ENCODE results near the gene OSM. TPM values are rescaled to one million over a fixed set of nuclear protein-coding genes. Genes with fewer than 3 reads are reported as not detected.

OSM gene
- total RNA-seq, 1 donor from 2014 or later: not detected

DNA sequence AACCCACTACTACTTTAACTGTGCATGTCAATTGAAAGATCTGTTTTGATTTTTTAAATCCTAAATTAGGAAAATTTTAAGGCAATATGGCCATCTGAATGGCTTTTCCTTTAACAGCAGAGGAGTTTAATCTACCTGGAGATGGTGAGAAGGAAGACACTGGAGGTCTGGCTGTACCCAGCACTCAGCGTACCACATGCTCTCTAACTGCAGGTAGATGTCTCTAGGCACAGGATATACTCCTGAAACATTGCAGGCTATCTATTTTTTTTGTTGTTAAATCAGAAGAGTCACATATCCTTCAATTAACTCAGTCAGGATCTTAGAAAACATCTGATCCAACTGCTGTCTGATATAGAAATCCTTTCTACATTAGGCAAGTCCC, 40.0 kb upstream of the OSM start:
- Mint-ChIP-seq H3K27ac (no peak overlapping the region), H3K4me1 (peaks cover 40% of the 10 kb centered on the region)

DNA sequence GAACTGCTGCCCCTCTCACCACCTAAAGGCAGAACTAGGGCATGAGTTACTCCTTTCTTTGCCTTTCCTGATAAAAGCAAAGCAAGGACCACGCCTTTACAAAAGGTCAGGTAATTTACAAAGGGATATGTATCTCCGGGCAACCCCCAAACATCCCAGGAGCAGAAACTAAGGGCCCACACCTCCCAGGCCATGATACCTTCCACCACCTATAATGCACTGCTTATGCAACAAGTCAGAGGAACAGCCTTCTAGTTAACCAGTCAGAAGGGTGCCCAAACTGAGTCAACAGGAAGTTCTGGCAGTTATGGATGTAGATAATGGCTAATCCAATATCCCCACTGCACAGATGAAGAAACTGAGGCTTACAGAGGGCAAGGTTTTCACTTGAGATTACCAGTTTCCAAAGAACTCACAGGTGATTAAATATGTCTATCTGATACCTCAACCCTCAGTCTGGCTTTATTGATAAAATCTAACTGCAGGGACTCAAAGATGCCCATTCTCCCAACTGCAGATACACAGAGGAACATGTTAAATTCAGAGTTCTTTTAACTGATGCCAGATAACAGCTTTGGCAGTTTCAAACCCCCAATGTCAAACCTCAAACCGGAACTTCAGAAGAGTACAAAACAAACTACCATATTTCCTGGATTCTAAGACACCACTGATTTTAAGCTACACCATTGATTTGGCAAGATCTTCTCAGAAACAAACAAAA, 39.4 kb upstream of the OSM start:
- Mint-ChIP-seq H3K9me3 (no peaks in the 10 kb centered on the region), H3K27ac (no peak overlapping the region), H3K27me3 (ENCODE audit: low read depth) (no peaks in the 10 kb centered on the region), H3K36me3 (no peaks in the 10 kb centered on the region), H3K4me1 (peaks cover 44% of the 10 kb centered on the region), H3K4me3 (no peak overlapping the region)
- no peak for TF ChIP-seq CTCF (IDR thresholded peaks at IDR 0.05; ENCODE audit: unreplicated experiment)
- no peak for DNase-seq (ENCODE audit: low spot score in 2 of 2, unreplicated experiment in 2 of 2)

More for the DNA sequence above, 40.0 kb upstream of the OSM start:
- DNase-seq (ENCODE audit: low spot score in 2 of 2, unreplicated experiment in 2 of 2): no peak
- Mint-ChIP-seq H3K36me3 (no peaks in the 10 kb centered on the region), H3K27me3 (ENCODE audit: low read depth) (no peaks in the 10 kb centered on the region), H3K9me3 (no peaks in the 10 kb centered on the region), H3K4me3 (no peak overlapping the region)
- no peak for TF ChIP-seq CTCF (IDR thresholded peaks at IDR 0.05; ENCODE audit: unreplicated experiment)

- H3K27ac Mint-ChIP-seq: peak overlapping the region; percentile 22
Measured at GRCh38 chr22:30305519-30305905, 38.9 kb upstream of the OSM start.

DNA sequence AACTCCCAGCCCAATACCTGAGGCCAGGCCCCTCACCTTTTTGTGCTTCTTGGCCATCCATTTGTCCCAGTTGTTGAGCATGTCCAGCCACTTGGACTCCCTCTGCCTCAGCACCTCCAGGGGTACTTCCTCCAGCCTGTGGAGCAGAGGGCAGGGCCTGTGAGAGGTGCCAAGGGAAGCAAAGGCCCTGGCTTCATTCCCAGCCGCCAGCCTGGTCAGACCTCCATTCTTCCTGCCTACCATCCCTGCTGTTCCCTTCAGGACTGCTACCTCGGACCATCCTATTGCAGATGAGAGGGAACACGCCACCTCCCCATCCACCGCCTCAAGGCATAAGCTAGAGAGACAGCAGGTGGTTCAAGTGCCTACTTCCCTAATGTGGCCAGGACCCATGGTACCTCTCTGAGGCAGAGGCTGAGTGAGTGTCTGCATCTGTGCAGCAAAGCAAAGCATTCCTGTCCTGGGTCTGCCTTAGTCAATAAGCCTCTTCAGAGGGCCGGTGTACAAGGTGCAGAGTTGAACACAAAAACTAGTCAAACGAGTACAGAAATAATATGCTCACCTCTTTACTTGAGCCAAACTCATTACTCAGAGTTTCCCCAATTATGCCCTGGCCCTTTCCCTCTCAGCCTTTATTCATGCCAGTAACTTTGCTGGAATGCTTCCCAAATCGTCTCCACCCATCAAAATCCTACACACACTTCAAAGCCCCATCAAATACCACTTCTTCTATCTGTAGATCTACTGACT, 38.0 kb upstream of the OSM start:
- Mint-ChIP-seq H3K4me1 (peaks cover 44% of the 10 kb centered on the region), H3K27ac (peak overlapping the region; percentile 32), H3K36me3 (no peaks in the 10 kb centered on the region), H3K9me3 (no peaks in the 10 kb centered on the region), H3K4me3 (no peak overlapping the region), H3K27me3 (ENCODE audit: low read depth) (no peaks in the 10 kb centered on the region)
- no peak for DNase-seq (ENCODE audit: low spot score in 2 of 2, unreplicated experiment in 2 of 2)
- TF ChIP-seq CTCF (IDR thresholded peaks at IDR 0.05; ENCODE audit: unreplicated experiment): no peak

More at GRCh38 chr22:30305519-30305905, 38.9 kb upstream of the OSM start:
- Mint-ChIP-seq H3K27me3 (ENCODE audit: low read depth) (no peaks in the 10 kb centered on the region), H3K4me3 (no peak overlapping the region), H3K36me3 (no peaks in the 10 kb centered on the region), H3K4me1 (peaks cover 44% of the 10 kb centered on the region), H3K9me3 (no peaks in the 10 kb centered on the region)
- TF ChIP-seq CTCF (IDR thresholded peaks at IDR 0.05; ENCODE audit: unreplicated experiment): no peak
- DNase-seq (ENCODE audit: low spot score in 2 of 2, unreplicated experiment in 2 of 2): no peak

DNA sequence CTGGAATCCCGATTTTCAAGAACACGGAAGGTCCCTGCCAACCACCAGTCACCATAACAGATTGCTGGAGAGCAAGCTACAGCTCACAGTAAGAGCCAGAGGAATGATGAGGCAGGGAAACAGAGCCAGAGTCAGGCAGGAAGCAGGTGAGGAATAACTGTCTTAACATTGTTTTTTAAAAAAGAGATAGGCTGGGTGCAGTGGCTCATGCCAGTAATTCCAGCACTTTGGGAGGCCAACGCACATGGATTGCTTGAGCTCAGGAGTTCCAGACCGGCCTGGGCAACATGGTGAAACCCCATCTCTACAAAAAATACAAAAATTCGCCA, 36.1 kb upstream of the OSM start:
- Mint-ChIP-seq H3K9me3 (no peaks in the 10 kb centered on the region), H3K4me3 (no peak overlapping the region), H3K27me3 (ENCODE audit: low read depth) (no peaks in the 10 kb centered on the region), H3K4me1 (peaks cover 58% of the 10 kb centered on the region), H3K27ac (peak overlapping the region; percentile 50), H3K36me3 (peaks cover 2% of the 10 kb centered on the region)
- DNase-seq (ENCODE audit: low spot score in 2 of 2, unreplicated experiment in 2 of 2): no peak
- no peak for TF ChIP-seq CTCF (IDR thresholded peaks at IDR 0.05; ENCODE audit: unreplicated experiment)
